BE2C (cell line): ENCODE data around the gene TGM4.

ENCODE experiments used
- DNase-seq: peaks from one replicate; pipeline ENCODE4 v3.0.0-alpha.2; 2020
- H3K27me3 ChIP-seq: fragments of 250-450 bp; sonication (Bioruptor Pico); 2 replicates; pipeline ENCODE4 v1.5.1; 2020; ENCODE audit warnings: mild to moderate bottlenecking
- H3K36me3 ChIP-seq: fragments of 250-450 bp; sonication (Bioruptor Pico); 2 replicates; pipeline ENCODE4 v1.5.1; 2020; ENCODE audit warnings: mild to moderate bottlenecking
- H3K4me1 ChIP-seq: fragments of 250-450 bp; sonication (Bioruptor Pico); 2 replicates; pipeline ENCODE4 v1.5.1; 2020
- H3K4me3 ChIP-seq: 2 replicates; pipeline ENCODE4 v1.5.1; 2011; ENCODE audit warnings: low read depth, low read length
- H3K9me3 ChIP-seq: fragments of 250-450 bp; sonication (Bioruptor Pico); 2 replicates; pipeline ENCODE4 v1.5.1; 2020
- CTCF ChIP-seq: IDR thresholded peaks from 2 replicates; pipeline ENCODE4 v1.5.1; 2012; ENCODE audit warnings: mild to moderate bottlenecking, low read depth, low read length

TGM4 gene

DNA sequence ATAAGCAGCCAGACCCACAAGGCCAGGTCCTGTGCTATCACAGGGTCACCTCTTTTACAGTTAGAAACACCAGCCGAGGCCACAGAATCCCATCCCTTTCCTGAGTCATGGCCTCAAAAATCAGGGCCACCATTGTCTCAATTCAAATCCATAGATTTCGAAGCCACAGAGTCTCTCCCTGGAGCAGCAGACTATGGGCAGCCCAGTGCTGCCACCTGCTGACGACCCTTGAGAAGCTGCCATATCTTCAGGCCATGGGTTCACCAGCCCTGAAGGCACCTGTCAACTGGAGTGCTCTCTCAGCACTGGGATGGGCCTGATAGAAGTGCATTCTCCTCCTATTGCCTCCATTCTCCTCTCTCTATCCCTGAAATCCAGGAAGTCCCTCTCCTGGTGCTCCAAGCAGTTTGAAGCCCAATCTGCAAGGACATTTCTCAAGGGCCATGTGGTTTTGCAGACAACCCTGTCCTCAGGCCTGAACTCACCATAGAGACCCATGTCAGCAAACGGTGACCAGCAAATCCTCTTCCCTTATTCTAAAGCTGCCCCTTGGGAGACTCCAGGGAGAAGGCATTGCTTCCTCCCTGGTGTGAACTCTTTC, 39.6 kb downstream of the TGM4 start:
- peak; percentile 67 for DNase-seq
- Histone ChIP-seq H3K36me3 (no peaks in the 10 kb centered on the region), H3K4me1 (no peaks in the 10 kb centered on the region), H3K27me3 (no peaks in the 10 kb centered on the region), H3K9me3 (no peaks in the 10 kb centered on the region), H3K4me3 (no peak overlapping the region)
- TF ChIP-seq CTCF, result peak; percentile 76

DNA sequence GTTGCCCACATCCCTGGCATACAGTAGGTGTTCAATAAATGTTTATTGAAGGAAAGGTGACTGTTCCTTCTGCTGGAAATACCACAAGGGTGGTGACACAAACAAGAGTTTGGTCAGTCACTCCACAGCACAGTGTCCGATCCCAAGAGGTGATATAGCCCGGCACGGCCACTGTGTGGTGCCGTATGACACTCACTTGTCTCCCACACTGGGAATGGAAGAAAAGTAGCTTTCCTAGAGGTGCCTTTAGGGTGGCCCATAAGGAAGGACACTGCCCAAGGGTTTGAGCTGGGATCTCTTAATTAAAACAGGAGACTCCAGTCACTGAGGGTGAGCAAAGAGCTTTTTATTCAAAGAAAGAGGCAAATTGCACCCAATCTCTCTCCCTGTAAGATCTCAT, 40.5 kb downstream of the TGM4 start:
- H3K27me3 ChIP-seq, result no peaks in the 10 kb centered on the region
- TF ChIP-seq CTCF, result 0 out of 2 replicates have a peak, but pooled peaks have one; percentile 6
- H3K9me3 ChIP-seq, result no peaks in the 10 kb centered on the region
- no peak for DNase-seq
- H3K36me3 ChIP-seq, result no peaks in the 10 kb centered on the region
- no peak overlapping the region for H3K4me3 ChIP-seq
- no peaks in the 10 kb centered on the region for H3K4me1 ChIP-seq

DNA sequence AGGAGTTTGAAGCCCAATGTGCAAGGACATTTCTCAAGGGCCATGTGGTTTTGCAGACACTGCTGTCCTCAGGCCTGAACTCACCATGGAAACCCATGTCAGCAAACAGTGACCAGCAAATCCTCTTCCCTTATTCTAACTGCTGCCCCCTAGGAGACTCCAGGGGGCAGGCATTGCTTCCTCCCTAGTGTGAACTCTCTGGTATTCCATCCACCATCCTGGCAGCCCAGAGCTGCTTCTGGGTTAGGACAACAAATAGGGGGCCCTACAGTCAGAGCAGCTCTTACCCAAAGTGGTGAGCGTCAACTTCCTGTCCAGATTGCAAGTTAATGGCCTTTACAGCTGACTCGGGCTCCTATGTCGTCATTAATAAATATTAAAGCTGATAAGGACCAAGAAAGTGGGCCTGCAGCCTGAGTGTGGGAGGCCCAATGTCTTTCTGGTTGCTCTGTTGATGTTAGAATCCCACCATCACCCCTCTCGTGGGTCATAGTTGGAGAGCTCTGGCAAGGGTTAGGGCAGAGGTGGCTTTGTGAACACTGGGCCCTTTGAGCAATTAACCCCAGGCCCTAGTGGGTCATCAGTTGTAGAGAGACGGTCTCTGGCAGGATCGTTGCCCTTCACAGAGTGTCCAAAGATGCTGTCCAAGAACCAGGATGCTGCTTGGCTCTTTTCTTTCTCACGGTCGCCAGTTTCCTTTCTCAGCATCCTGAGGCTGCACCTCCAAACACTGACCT, 41.5 kb downstream of the TGM4 start:
- H3K36me3 ChIP-seq, result no peaks in the 10 kb centered on the region
- no peaks in the 10 kb centered on the region for H3K4me1 ChIP-seq
- H3K4me3 ChIP-seq, result no peak overlapping the region
- H3K27me3 ChIP-seq, result no peaks in the 10 kb centered on the region
- peak; percentile 3; the same call in 1 of the 2 replicates for TF ChIP-seq CTCF
- no peaks in the 10 kb centered on the region for H3K9me3 ChIP-seq
- no peak for DNase-seq

GRCh38 chr3:44918087-44918486, 43.7 kb downstream of the TGM4 start:
- no peak for TF ChIP-seq CTCF
- DNase-seq, result no peak
- H3K9me3 ChIP-seq, result no peaks in the 10 kb centered on the region
- H3K27me3 ChIP-seq, result no peaks in the 10 kb centered on the region
- no peaks in the 10 kb centered on the region for H3K4me1 ChIP-seq
- H3K36me3 ChIP-seq, result no peaks in the 10 kb centered on the region
- no peak overlapping the region for H3K4me3 ChIP-seq

- no peak for DNase-seq
- Histone ChIP-seq H3K4me1 (no peaks in the 10 kb centered on the region), H3K27me3 (no peaks in the 10 kb centered on the region), H3K4me3 (no peak overlapping the region), H3K36me3 (no peaks in the 10 kb centered on the region), H3K9me3 (no peaks in the 10 kb centered on the region)
- TF ChIP-seq CTCF, result no peak
Measured at GRCh38 chr3:44918581-44918980, 44.2 kb downstream of the TGM4 start.

DNA sequence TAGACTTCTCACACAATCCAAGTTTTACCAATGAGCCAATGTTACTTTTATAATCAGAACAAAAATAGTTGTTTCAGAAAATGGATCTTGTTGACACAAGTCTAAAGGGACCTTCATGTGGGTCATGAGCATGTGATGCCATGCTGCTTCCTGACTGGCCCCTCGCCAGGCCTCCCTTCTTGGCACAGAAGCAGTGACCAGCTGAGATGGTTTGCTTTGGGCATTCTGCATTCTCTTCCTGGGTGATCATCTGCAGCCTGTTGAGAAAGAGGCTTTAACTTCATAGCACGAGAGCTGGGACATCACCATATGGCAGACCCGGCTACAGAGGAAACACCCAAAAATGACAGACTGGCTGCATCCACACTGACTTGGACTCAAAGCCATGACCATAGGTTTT, 45.7 kb downstream of the TGM4 start:
- no peak for DNase-seq
- no peaks in the 10 kb centered on the region for H3K9me3 ChIP-seq
- no peak for TF ChIP-seq CTCF

More for the DNA sequence above, 45.7 kb downstream of the TGM4 start:
- Histone ChIP-seq H3K4me1 (no peaks in the 10 kb centered on the region), H3K27me3 (no peaks in the 10 kb centered on the region), H3K36me3 (no peaks in the 10 kb centered on the region), H3K4me3 (no peak overlapping the region)
